BLaER1 (cell line): Measurements from ENCODE around the gene SMYD2.

ENCODE experiments used
- H3K27ac ChIP-seq: shearing (Covaris generic); formaldehyde crosslinking; 2 replicates; pipeline ENCODE4 v1.8.1; 2022
- H3K27me3 ChIP-seq: shearing (Covaris generic); formaldehyde crosslinking; 2 replicates; pipeline ENCODE4 v1.8.1; 2022
- H3K36me3 ChIP-seq: shearing (Covaris generic); formaldehyde crosslinking; 2 replicates; pipeline ENCODE4 v1.8.1; 2022
- H3K4me1 ChIP-seq: shearing (Covaris generic); formaldehyde crosslinking; 2 replicates; pipeline ENCODE4 v1.8.1; 2022
- H3K4me2 ChIP-seq: shearing (Covaris generic); formaldehyde crosslinking; 2 replicates; pipeline ENCODE4 v1.8.1; 2022
- H3K4me3 ChIP-seq: shearing (Covaris generic); formaldehyde crosslinking; 2 replicates; pipeline ENCODE4 v1.8.1; 2022
- H3K9ac ChIP-seq: shearing (Covaris generic); formaldehyde crosslinking; 2 replicates; pipeline ENCODE4 v1.8.1; 2022
- H3K9me3 ChIP-seq: shearing (Covaris generic); formaldehyde crosslinking; 2 replicates; pipeline ENCODE4 v1.8.1; 2022
- H4K20me1 ChIP-seq: shearing (Covaris generic); formaldehyde crosslinking; 2 replicates; pipeline ENCODE4 v1.8.1; 2022
- Cebpa-rat ChIP-seq: shearing (Covaris generic); IDR thresholded peaks from 2 replicates; pipeline ENCODE4 v1.8.1; 2022

SMYD2 gene

DNA sequence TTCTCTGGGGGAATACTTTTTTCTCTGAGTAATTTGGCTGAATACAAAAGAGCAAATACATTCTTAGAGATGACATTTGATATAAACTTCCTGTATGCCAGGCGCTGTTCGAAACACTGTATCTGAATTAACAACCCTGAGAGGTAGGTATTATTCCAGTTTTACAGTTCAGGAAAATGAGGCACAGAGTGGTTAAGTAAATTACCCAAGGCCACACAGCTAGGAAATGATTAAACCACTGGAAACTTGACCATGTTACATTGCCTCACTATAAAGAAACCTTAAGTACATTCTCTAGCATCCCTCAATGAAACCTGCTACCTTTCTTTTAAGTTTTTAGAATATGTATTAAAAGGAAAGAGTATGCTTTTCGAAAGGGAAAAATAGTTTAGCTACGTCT is 54.6 kb downstream of the SMYD2 start:
- Histone ChIP-seq H3K9me3 (no peaks in the 10 kb centered on the region), H3K4me1 (no peaks in the 10 kb centered on the region), H3K4me3 (no peak overlapping the region), H3K4me2 (no peak overlapping the region), H3K9ac (no peak overlapping the region), H4K20me1 (no peaks in the 10 kb centered on the region), H3K27ac (no peak overlapping the region), H3K36me3 (peaks cover 29% of the 10 kb centered on the region), H3K27me3 (no peaks in the 10 kb centered on the region)
- TF ChIP-seq Cebpa-rat: no peak

DNA sequence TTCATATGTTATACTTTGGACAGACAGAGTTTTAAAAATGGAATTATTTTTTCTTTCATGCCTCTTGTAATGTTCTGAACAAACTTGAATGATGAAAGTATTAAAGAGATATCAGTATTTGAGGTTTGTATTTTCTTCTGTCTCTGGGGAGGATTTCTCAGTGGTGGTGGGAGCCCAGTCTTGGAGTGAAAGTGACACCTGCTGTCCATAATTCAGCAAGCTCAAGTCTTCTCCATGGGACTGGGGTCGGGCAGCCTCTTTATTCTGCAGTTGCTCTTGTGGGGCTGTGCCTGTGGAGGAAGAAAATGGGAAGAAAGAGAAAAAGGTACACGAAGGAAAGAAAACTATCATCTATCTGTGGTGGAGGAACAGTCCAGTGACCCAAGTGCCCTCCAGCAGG is 56.1 kb downstream of the SMYD2 start:
- Histone ChIP-seq H3K4me3 (no peak overlapping the region), H3K27me3 (no peaks in the 10 kb centered on the region), H3K27ac (no peak overlapping the region), H3K4me1 (no peaks in the 10 kb centered on the region), H3K9me3 (no peaks in the 10 kb centered on the region), H3K9ac (no peak overlapping the region), H3K4me2 (no peak overlapping the region), H4K20me1 (no peaks in the 10 kb centered on the region), H3K36me3 (peaks cover 20% of the 10 kb centered on the region)
- no peak for TF ChIP-seq Cebpa-rat

GRCh38 chr1:214337511-214337910 is 56.6 kb downstream of the SMYD2 start:
- Histone ChIP-seq H3K27ac (no peak overlapping the region), H3K9me3 (0 out of 2 replicates have a peak, but pooled peaks cover under 1% of the 10 kb centered on the region), H3K9ac (no peak overlapping the region), H4K20me1 (no peaks in the 10 kb centered on the region), H3K4me1 (no peaks in the 10 kb centered on the region), H3K27me3 (no peaks in the 10 kb centered on the region), H3K4me3 (no peak overlapping the region), H3K4me2 (no peak overlapping the region), H3K36me3 (peaks cover 20% of the 10 kb centered on the region)
- TF ChIP-seq Cebpa-rat: no peak

GRCh38 chr1:214338212-214338611 is 57.3 kb downstream of the SMYD2 start:
- Histone ChIP-seq H3K27me3 (no peaks in the 10 kb centered on the region), H4K20me1 (no peaks in the 10 kb centered on the region), H3K36me3 (peaks cover 19% of the 10 kb centered on the region), H3K4me1 (no peaks in the 10 kb centered on the region), H3K4me2 (no peak overlapping the region), H3K4me3 (no peak overlapping the region), H3K9ac (no peak overlapping the region), H3K9me3 (peaks cover 8% of the 10 kb centered on the region; the same call in 1 of the 2 replicates), H3K27ac (no peak overlapping the region)
- TF ChIP-seq Cebpa-rat: no peak

GRCh38 chr1:214341459-214341858 is 60.5 kb downstream of the SMYD2 start:
- Histone ChIP-seq H3K4me2 (no peak overlapping the region), H3K27ac (no peak overlapping the region), H3K4me1 (no peaks in the 10 kb centered on the region), H3K9me3 (peaks cover 35% of the 10 kb centered on the region), H3K36me3 (peaks cover 25% of the 10 kb centered on the region; the same call in 1 of the 2 replicates), H3K4me3 (no peak overlapping the region), H3K9ac (no peak overlapping the region), H3K27me3 (no peaks in the 10 kb centered on the region), H4K20me1 (no peaks in the 10 kb centered on the region)
- TF ChIP-seq Cebpa-rat: no peak

DNA sequence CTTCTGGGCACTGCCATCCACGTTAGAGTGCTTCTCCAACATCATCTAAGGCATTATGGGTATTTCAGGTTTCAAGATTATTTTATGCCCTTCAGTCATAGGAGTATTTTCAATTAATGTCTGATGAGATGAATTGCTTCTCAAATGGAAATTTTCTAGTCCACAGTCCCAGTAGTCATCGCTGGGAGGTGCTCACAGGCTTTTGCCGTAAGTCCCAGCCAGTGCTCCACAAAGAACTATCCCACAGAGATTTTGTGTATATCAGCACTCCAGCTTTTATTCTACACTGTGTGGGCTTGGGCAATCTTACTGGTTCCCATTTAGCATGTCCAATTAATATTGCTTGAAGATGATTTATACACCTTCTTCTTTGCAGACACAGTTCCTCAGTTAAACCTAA is 61.0 kb downstream of the SMYD2 start:
- no peak overlapping the region for H3K27ac ChIP-seq
- H3K36me3 ChIP-seq: peaks cover 25% of the 10 kb centered on the region; the same call in 1 of the 2 replicates
- H3K4me2 ChIP-seq: no peak overlapping the region
- H3K27me3 ChIP-seq: no peaks in the 10 kb centered on the region
- peaks cover 35% of the 10 kb centered on the region for H3K9me3 ChIP-seq
- no peak overlapping the region for H3K9ac ChIP-seq
- no peak overlapping the region for H3K4me3 ChIP-seq
- no peaks in the 10 kb centered on the region for H3K4me1 ChIP-seq
- TF ChIP-seq Cebpa-rat: no peak
- H4K20me1 ChIP-seq: no peaks in the 10 kb centered on the region

DNA sequence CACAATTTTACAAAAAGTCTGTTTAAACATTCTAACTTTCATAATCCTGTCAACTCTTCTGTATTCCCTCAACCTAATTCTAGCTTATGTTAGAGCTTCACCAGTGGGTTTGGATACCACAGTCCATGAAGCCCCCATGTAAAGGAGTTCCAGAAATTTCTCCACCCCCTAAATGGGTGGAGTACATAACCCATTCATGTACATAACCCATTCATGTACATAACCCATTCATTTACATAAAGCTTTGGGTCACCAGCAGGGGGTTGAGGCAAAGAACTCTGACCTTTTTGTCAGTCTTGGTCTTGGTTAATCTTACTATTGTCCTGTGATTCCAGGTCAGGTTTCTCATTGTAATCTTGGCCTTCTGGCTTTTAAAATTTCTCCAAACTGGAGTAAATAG is 61.6 kb downstream of the SMYD2 start:
- TF ChIP-seq Cebpa-rat: no peak
- Histone ChIP-seq H3K36me3 (peaks cover 23% of the 10 kb centered on the region; the same call in 1 of the 2 replicates), H3K9ac (no peak overlapping the region), H3K9me3 (peaks cover 35% of the 10 kb centered on the region), H3K4me2 (no peak overlapping the region), H3K4me3 (no peak overlapping the region), H3K4me1 (no peaks in the 10 kb centered on the region), H4K20me1 (no peaks in the 10 kb centered on the region), H3K27me3 (no peaks in the 10 kb centered on the region), H3K27ac (no peak overlapping the region)

- no peak overlapping the region for H3K4me3 ChIP-seq
- no peaks in the 10 kb centered on the region for H3K27me3 ChIP-seq
- H3K36me3 ChIP-seq: peaks cover 22% of the 10 kb centered on the region; the same call in 1 of the 2 replicates
Observed at GRCh38 chr1:214344897-214345296, 63.9 kb downstream of the SMYD2 start.

GRCh38 chr1:214349008-214349407 is 68.0 kb downstream of the SMYD2 start:
- no peak overlapping the region for H3K4me2 ChIP-seq
- H3K4me3 ChIP-seq: no peak overlapping the region
- no peak overlapping the region for H3K27ac ChIP-seq
- H3K9me3 ChIP-seq: peaks cover 19% of the 10 kb centered on the region
- no peak for TF ChIP-seq Cebpa-rat
- H3K36me3 ChIP-seq: peaks cover 14% of the 10 kb centered on the region; the same call in 1 of the 2 replicates
- no peaks in the 10 kb centered on the region for H3K27me3 ChIP-seq
- H3K4me1 ChIP-seq: no peaks in the 10 kb centered on the region
- no peak overlapping the region for H3K9ac ChIP-seq
- H4K20me1 ChIP-seq: no peaks in the 10 kb centered on the region

More at GRCh38 chr1:214344897-214345296, 63.9 kb downstream of the SMYD2 start:
- H3K27ac ChIP-seq: no peak overlapping the region
- no peak for TF ChIP-seq Cebpa-rat
- H3K4me1 ChIP-seq: no peaks in the 10 kb centered on the region
- H3K4me2 ChIP-seq: no peak overlapping the region
- no peaks in the 10 kb centered on the region for H4K20me1 ChIP-seq
- no peak overlapping the region for H3K9ac ChIP-seq
- H3K9me3 ChIP-seq: peaks cover 35% of the 10 kb centered on the region

DNA sequence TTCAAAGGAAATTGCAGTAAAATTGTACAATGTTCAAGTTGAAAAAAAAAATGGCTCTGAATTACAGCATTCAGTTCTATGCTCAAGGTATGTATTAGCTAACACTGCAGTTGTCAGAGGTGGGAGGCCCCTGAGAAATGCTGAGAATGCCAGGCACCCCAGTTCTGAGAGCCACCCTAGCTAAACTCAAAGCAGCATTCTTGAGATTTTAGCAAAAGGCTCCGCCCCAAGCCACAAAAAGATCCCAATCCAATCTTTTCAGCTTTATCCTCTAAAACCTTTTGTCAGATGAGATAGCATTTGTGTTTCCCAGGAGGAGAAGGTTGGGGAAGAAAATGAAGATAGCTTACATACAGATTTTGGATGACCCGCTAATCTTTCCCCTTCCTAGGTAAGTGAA is 68.8 kb downstream of the SMYD2 start:
- Histone ChIP-seq H3K4me3 (no peak overlapping the region), H4K20me1 (no peaks in the 10 kb centered on the region), H3K36me3 (peaks cover 7% of the 10 kb centered on the region; the same call in 1 of the 2 replicates), H3K27me3 (no peaks in the 10 kb centered on the region), H3K4me1 (no peaks in the 10 kb centered on the region), H3K9ac (no peak overlapping the region), H3K9me3 (peaks cover 11% of the 10 kb centered on the region), H3K4me2 (no peak overlapping the region), H3K27ac (no peak overlapping the region)
- no peak for TF ChIP-seq Cebpa-rat
